MM.1S (cell line): ENCODE measurements around the gene CRIP3.

ENCODE experiments used
- DNase-seq: peaks from one replicate; pipeline ENCODE4 v3.0.0-alpha.2; 2015
- H2AFZ ChIP-seq: fragments of 300-600 bp; sonication (generic); 2 replicates; pipeline ENCODE4 v1.6.0; 2016; ENCODE audit warnings: antibody characterized with exemption, low read length
- H3F3A ChIP-seq: fragments of 300-600 bp; sonication (generic); 2 replicates; pipeline ENCODE4 v1.6.1; 2016; ENCODE audit warnings: mild to moderate bottlenecking, antibody characterized with exemption, low read length, moderate library complexity, mixed read lengths; ENCODE audit not compliant: insufficient read depth
- H3K27ac ChIP-seq: fragments of 300-600 bp; sonication (generic); 2 replicates; pipeline ENCODE4 v1.5.1; 2016; ENCODE audit warnings: mild to moderate bottlenecking, low read length
- H3K27me3 ChIP-seq: fragments of 300-600 bp; sonication (generic); replicated peaks from 2 replicates; pipeline ENCODE4 v1.6.0; 2016; ENCODE audit warnings: low read length; ENCODE audit not compliant: insufficient read depth
- H3K36me3 ChIP-seq: fragments of 300-600 bp; sonication (generic); replicated peaks from 2 replicates; pipeline ENCODE4 v1.6.1; 2016; ENCODE audit warnings: mild to moderate bottlenecking, low read length, mixed read lengths; ENCODE audit not compliant: insufficient read depth
- H3K4me1 ChIP-seq: fragments of 300-600 bp; sonication (generic); 2 replicates; pipeline ENCODE4 v1.6.1; 2016; ENCODE audit warnings: low read length, mixed read lengths
- H3K4me2 ChIP-seq: fragments of 300-600 bp; sonication (generic); 2 replicates; pipeline ENCODE4 v1.6.0; 2016; ENCODE audit warnings: low read depth, low read length
- H3K4me3 ChIP-seq: fragments of 300-600 bp; sonication (generic); 2 replicates; pipeline ENCODE4 v1.5.1; 2016; ENCODE audit warnings: low read length, mixed read lengths
- H3K79me2 ChIP-seq: fragments of 300-600 bp; sonication (generic); 2 replicates; pipeline ENCODE4 v1.6.1; 2016; ENCODE audit warnings: mixed run types, low read length, mixed read lengths
- H3K9ac ChIP-seq: fragments of 300-600 bp; sonication (generic); 2 replicates; pipeline ENCODE4 v1.6.1; 2016; ENCODE audit warnings: low read length, mixed read lengths
- H3K9me2 ChIP-seq: fragments of 300-600 bp; sonication (generic); replicated peaks from 2 replicates; pipeline ENCODE4 v1.6.1; 2016; ENCODE audit warnings: mild to moderate bottlenecking, low read length, mixed read lengths; ENCODE audit not compliant: insufficient read depth
- H3K9me3 ChIP-seq: fragments of 300-600 bp; sonication (generic); replicated peaks from 2 replicates; pipeline ENCODE4 v1.6.1; 2016; ENCODE audit warnings: mild to moderate bottlenecking, low read length, mixed read lengths; ENCODE audit not compliant: insufficient read depth
- H4K20me1 ChIP-seq: fragments of 300-600 bp; sonication (generic); 2 replicates; pipeline ENCODE4 v1.6.1; 2016; ENCODE audit warnings: mild to moderate bottlenecking, low read length, moderate library complexity, mixed read lengths; ENCODE audit not compliant: insufficient read depth
- CTCF ChIP-seq: fragments of 300-600 bp; sonication (generic); IDR thresholded peaks from 2 replicates; pipeline ENCODE4 v1.5.1; 2016; ENCODE audit warnings: antibody characterized with exemption, low read length, mixed read lengths
- EZH2 ChIP-seq: fragments of 300-600 bp; sonication (generic); optimal IDR thresholded peaks from 2 replicates; pipeline ENCODE3; 2017; ENCODE audit warnings: low read depth, mild to moderate bottlenecking, antibody characterized with exemption, low read length, mixed read lengths
- EZH2phosphoT487 ChIP-seq: fragments of 300-600 bp; sonication (generic); IDR thresholded peaks from 2 replicates; pipeline ENCODE4 v1.6.1; 2018; ENCODE audit warnings: antibody characterized with exemption, low read length

The CRIP3 gene

DNA sequence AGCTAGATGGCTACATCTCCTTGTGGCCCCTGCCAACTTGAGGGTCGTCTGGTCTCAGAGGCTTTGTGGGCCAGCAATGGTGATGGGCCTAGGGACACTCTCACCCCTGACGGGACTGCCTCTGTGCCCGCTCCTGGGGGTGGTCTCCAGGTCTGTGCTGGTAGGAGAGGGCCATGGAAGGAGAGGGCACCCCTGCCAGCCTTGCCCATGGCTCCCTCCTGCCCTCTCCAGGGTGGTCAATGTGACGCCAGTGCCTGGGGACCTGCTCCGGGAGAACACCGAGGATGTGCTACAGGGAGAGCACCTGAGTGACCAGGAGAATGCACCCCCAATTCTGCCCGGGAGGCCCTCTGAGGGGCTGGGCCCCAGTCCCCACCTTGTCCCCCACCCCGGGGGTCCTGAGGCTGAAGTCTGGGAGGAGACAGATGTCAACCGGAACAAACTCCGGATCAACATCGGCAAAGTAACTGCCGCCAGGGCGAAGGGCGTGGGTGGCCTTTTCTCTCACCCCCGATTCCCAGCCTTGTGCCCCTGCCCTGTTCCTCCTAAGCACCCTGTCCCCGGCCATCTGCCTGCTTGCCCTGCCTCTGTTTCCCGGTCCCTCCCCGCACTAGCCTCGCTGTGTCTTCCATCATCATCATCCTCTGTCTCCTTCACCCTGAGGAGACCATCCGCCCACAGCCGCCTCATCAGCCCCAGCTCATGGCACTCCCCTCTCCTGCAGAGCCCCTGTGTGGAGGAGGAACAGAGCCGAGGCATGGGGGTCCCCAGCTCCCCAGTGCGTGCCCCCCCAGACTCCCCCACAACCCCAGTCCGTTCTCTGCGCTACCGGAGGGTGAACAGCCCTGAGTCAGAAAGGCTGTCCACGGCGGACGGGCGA lies 49.6 kb downstream of the CRIP3 start:
- no peak overlapping the region for H3K4me3 ChIP-seq
- H3K27me3 ChIP-seq, result no peaks in the 10 kb centered on the region
- no peaks in the 10 kb centered on the region for H3F3A ChIP-seq
- H3K79me2 ChIP-seq, result no peaks in the 10 kb centered on the region
- peaks cover 13% of the 10 kb centered on the region for H3K4me1 ChIP-seq
- DNase-seq, result no peak
- no peaks in the 10 kb centered on the region for H3K36me3 ChIP-seq
- no peak overlapping the region for H3K4me2 ChIP-seq
- no peak overlapping the region for H3K9ac ChIP-seq
- no peaks in the 10 kb centered on the region for H4K20me1 ChIP-seq
- no peak overlapping the region for H3K27ac ChIP-seq
- no peaks in the 10 kb centered on the region for H3K9me3 ChIP-seq
- no peaks in the 10 kb centered on the region for H3K9me2 ChIP-seq
- no peak for TF ChIP-seq EZH2
- no peak for TF ChIP-seq EZH2phosphoT487
- no peak for TF ChIP-seq CTCF
- H2AFZ ChIP-seq, result no peak overlapping the region

DNA sequence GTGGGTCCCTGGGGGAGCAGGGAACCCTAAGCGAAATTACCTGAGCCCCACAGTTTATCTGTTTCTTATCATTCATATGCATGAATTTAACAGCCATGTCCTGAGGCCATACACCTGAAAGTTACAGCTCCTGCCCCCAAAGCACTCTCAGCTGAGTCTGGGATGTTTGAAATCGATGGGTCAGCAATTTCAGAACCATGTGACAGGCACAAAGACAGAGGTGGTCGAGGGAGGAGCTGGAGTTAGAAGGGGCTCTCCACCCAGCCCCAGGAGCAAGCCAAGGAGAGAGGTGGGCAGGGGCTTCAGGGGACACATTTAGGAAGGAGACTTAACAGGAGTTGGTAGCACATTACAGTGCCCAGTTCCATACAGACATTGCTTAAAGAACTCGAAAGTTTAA lies 50.4 kb downstream of the CRIP3 start:
- Histone ChIP-seq H3K4me1 (peaks cover 13% of the 10 kb centered on the region), H4K20me1 (no peaks in the 10 kb centered on the region), H3K27me3 (no peaks in the 10 kb centered on the region), H3K4me2 (no peak overlapping the region), H3K36me3 (no peaks in the 10 kb centered on the region), H2AFZ (no peak overlapping the region), H3K79me2 (no peaks in the 10 kb centered on the region), H3K9ac (no peak overlapping the region), H3K9me3 (no peaks in the 10 kb centered on the region), H3F3A (no peaks in the 10 kb centered on the region), H3K4me3 (no peak overlapping the region), H3K27ac (no peak overlapping the region), H3K9me2 (no peaks in the 10 kb centered on the region)
- DNase-seq, result no peak
- TF ChIP-seq EZH2phosphoT487 (no peak), EZH2 (no peak), CTCF (no peak)

GRCh38 chr6:43257367-43258145 lies 51.1 kb downstream of the CRIP3 start:
- Histone ChIP-seq H3K36me3 (no peaks in the 10 kb centered on the region), H3K4me1 (peaks cover 13% of the 10 kb centered on the region), H3K9ac (no peak overlapping the region), H3K4me3 (no peak overlapping the region), H3K27me3 (no peaks in the 10 kb centered on the region), H4K20me1 (no peaks in the 10 kb centered on the region), H3K4me2 (no peak overlapping the region), H3K27ac (no peak overlapping the region), H2AFZ (peak overlapping the region; percentile 19; the same call in 1 of the 2 replicates), H3K9me3 (no peaks in the 10 kb centered on the region), H3F3A (no peaks in the 10 kb centered on the region), H3K9me2 (no peaks in the 10 kb centered on the region), H3K79me2 (no peaks in the 10 kb centered on the region)
- TF ChIP-seq CTCF, result no peak
- no peak for TF ChIP-seq EZH2
- no peak for TF ChIP-seq EZH2phosphoT487
- DNase-seq, result peak; percentile 37
